Spleen (tissue), 11 donors: ENCODE measurements around the gene WDR59. TPM values are rescaled to one million over a fixed set of nuclear protein-coding genes. Genes with fewer than 3 reads are reported as not detected.
"Not testable (repeated sequence)": the region's sequence is repeated elsewhere in the genome, so short reads cannot be mapped to it uniquely, and the experiment has no call there.

Experiments
- DNase-seq: peaks from one replicate; pipeline ENCODE4 v3.0.0-alpha.2; 2020
- H3K27ac ChIP-seq, 8 donors: fragments of 200-600 bp; sonication (generic) in 7 of 8; 1 replicate in 4 of 8; 2 replicates in 4 of 8; pipeline versions ENCODE4 v1.5.0 to v1.8.0; 2016 to 2021; ENCODE audit warnings: inconsistent platforms in 4 of 8, mild to moderate bottlenecking in 4 of 8, moderate library complexity in 1 of 8
- H3K27me3 ChIP-seq, 7 donors: fragments of 200-600 bp; sonication (generic) in 6 of 7; replicated peaks in 1 of 7; 1 replicate in 4 of 7; 2 replicates in 3 of 7; pipeline versions ENCODE4 v1.5.0 to v1.8.0; 2016 to 2021; ENCODE audit warnings: inconsistent platforms in 3 of 7, mild to moderate bottlenecking in 1 of 7
- H3K36me3 ChIP-seq, 6 donors: fragments of 200-600 bp; sonication (generic) in 5 of 6; 1 replicate in 4 of 6; 2 replicates in 2 of 6; pipeline versions ENCODE4 v1.5.0 to v1.8.0; 2016 to 2021; ENCODE audit warnings: inconsistent platforms in 2 of 6
- H3K4me1 ChIP-seq, 6 donors: fragments of 200-600 bp; sonication (generic) in 5 of 6; 1 replicate in 3 of 6; 2 replicates in 3 of 6; pipeline versions ENCODE4 v1.5.0 to v1.8.0; 2016 to 2021; ENCODE audit warnings: inconsistent platforms in 3 of 6
- H3K4me3 ChIP-seq, 8 donors: fragments of 200-600 bp; sonication (generic) in 7 of 8; 1 replicate in 4 of 8; 2 replicates in 4 of 8; pipeline versions ENCODE4 v1.5.0 to v1.8.0; 2016 to 2021; ENCODE audit warnings: inconsistent platforms in 4 of 8, mild to moderate bottlenecking in 4 of 8, moderate library complexity in 2 of 8
- H3K9me3 ChIP-seq, 8 donors: fragments of 200-600 bp; sonication (generic) in 7 of 8; 1 replicate in 4 of 8; 2 replicates in 4 of 8; pipeline versions ENCODE4 v1.5.0 to v1.8.0; 2016 to 2021; ENCODE audit warnings: inconsistent platforms in 4 of 8
- POLR2A ChIP-seq, 3 donors: fragments of 450-650 bp; IDR thresholded peaks; one replicate each; pipeline ENCODE4 v1.5.1; 2017; ENCODE audit warnings: antibody characterized with exemption in 3 of 3, mild to moderate bottlenecking in 1 of 3
- POLR2AphosphoS5 ChIP-seq, 3 donors: sonication (generic); formaldehyde crosslinking; IDR thresholded peaks; one replicate each; pipeline ENCODE4 v1.5.1; 2017; ENCODE audit warnings: antibody characterized with exemption in 3 of 3
- WGBS, 5 donors: extraction: QIAGEN DNeasy Blood & Tissue Kit in 3 of 5; methylation state at CpG; one replicate each; pipeline versions ENCODE4 v1.1.5 to v1.1.7; 2013 to 2018; 5-methylcytosine and 5-hydroxymethylcytosine counted together
- intact Hi-C: fragments of 100-400 bp; cut with DNase I; formaldehyde crosslinking; loops from one replicate; pipeline ENCODE4 v1.15.0; 2023; ENCODE audit warnings: low total_unique reads
- polyA plus RNA-seq, 3 donors: library from polyadenylated mRNA; stranded (reverse); fragments of 200-250 nt; gene quantifications; one replicate each; pipeline ENCODE4 v1.2.1, GENCODE V29; 2013
- total RNA-seq, 7 donors: library from RNA; depleted of rRNA in 3 of 7; stranded (reverse); fragments of >200 nt in 3 of 7; fragmentation: NEBNext Ultra II Directional in 4 of 7; extraction: Animal tissue kit (Norgen Biotek cat#: 25700) in 4 of 7; gene quantifications; one replicate each; pipeline versions ENCODE4 v1.1.0 to v1.2.1, GENCODE V29; 2016 to 2021
- TF ChIP-seq, protein P1 (sequence below), 11 experiments: fragments of 200-600 bp in 7 of 11; fragments of 450-650 bp in 4 of 11; sonication (generic) in 4 of 11; IDR thresholded peaks in 8 of 11; conservative IDR thresholded peaks in 3 of 11; 1 replicate in 7 of 11; 2 replicates in 4 of 11; pipeline versions ENCODE4 v1.4.0 to v1.8.0; 2016 to 2021; ENCODE audit warnings: antibody characterized with exemption in 11 of 11, inconsistent platforms in 4 of 11, mild to moderate bottlenecking in 1 of 11
- donor health status: healthy with polysubstance abuse.
- donor health status: DM: no; HTN: no; CAD: no; lungs with moderate emphysema.
- donor health status: DM: no; HTN: no; CAD: no.
- donor health status: Bipolar disorder and iron deficiency.
- donor health status: healthy.
- donor health status: DM: no; HTN: no; CAD: no.
- donor health status: DM: yes; HTN: yes; CAD: no.

Gene WDR59
- total and polyA plus RNA-seq, 10 donors, result 18.1 to 76.7 (median 46.4) TPM

GRCh38 chr16:75017670-75018525 lies 33.0 kb upstream of the WDR59 start:
- Histone ChIP-seq H3K4me3 (no peak overlapping the region), H3K27me3 (no peaks in the 10 kb centered on the region), H3K27ac (no peak overlapping the region), H3K9me3 (peaks cover 0 to 23% (median 18%) of the 10 kb centered on the region in 8 donors), H3K4me1 (peaks cover 2 to 13% (median 4%) of the 10 kb centered on the region in 6 donors), H3K36me3 (no peaks in the 10 kb centered on the region)
- TF ChIP-seq, protein P1, sequence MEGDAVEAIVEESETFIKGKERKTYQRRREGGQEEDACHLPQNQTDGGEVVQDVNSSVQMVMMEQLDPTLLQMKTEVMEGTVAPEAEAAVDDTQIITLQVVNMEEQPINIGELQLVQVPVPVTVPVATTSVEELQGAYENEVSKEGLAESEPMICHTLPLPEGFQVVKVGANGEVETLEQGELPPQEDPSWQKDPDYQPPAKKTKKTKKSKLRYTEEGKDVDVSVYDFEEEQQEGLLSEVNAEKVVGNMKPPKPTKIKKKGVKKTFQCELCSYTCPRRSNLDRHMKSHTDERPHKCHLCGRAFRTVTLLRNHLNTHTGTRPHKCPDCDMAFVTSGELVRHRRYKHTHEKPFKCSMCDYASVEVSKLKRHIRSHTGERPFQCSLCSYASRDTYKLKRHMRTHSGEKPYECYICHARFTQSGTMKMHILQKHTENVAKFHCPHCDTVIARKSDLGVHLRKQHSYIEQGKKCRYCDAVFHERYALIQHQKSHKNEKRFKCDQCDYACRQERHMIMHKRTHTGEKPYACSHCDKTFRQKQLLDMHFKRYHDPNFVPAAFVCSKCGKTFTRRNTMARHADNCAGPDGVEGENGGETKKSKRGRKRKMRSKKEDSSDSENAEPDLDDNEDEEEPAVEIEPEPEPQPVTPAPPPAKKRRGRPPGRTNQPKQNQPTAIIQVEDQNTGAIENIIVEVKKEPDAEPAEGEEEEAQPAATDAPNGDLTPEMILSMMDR (IDR thresholded peaks at IDR 0.05 in 8 of 11, conservative IDR thresholded peaks at IDR 0.05 in 3 of 11), result no peak
- TF ChIP-seq POLR2AphosphoS5 (IDR thresholded peaks at IDR 0.05), result no peak
- 44 to 58% (median 50%) methylated on average over 3 of the region's 3 CpGs for WGBS, 5 donors
- no peak for DNase-seq
- intact Hi-C loops, result no loop called here

GRCh38 chr16:75016451-75017081 lies 31.6 kb upstream of the WDR59 start:
- intact Hi-C loops, H3K27ac ChIP-seq, H3K4me3 ChIP-seq, H3K36me3 ChIP-seq, H3K27me3 ChIP-seq, DNase-seq: not testable (repeated sequence)
- peaks cover 0 to 15% (median 11%) of the 10 kb centered on the region in 8 donors for H3K9me3 ChIP-seq
- peaks cover 6 to 26% (median 16%) of the 10 kb centered on the region in 6 donors for H3K4me1 ChIP-seq
- WGBS, 5 donors, result 73 to 94% (median 87%) methylated on average over 12 of the region's 12 CpGs

- no peaks in the 10 kb centered on the region for H3K9me3 ChIP-seq
- no peak for TF ChIP-seq POLR2AphosphoS5 (IDR thresholded peaks at IDR 0.05)
- TF ChIP-seq, protein P1 (IDR thresholded peaks at IDR 0.05 in 8 of 11, conservative IDR thresholded peaks at IDR 0.05 in 3 of 11), result no peak
- TF ChIP-seq POLR2A (IDR thresholded peaks at IDR 0.05), result no peak
- no peaks in the 10 kb centered on the region for H3K27me3 ChIP-seq
- peaks cover 6 to 34% (median 19%) of the 10 kb centered on the region in 6 donors for H3K4me1 ChIP-seq
- H3K36me3 ChIP-seq, result no peaks in the 10 kb centered on the region
- intact Hi-C loops, result no loop called here
- DNase-seq, result no peak
- WGBS, 5 donors, result 47 to 100% (median 96%) methylated on average over 2 of the region's 2 CpGs
- H3K4me3 ChIP-seq, result no peak overlapping the region
- no peak overlapping the region for H3K27ac ChIP-seq
Measured at GRCh38 chr16:75014318-75014717, 29.4 kb upstream of the WDR59 start.

GRCh38 chr16:75013123-75013522 lies 28.2 kb upstream of the WDR59 start:
- H3K4me3 ChIP-seq, DNase-seq, H3K27me3 ChIP-seq, H3K36me3 ChIP-seq, H3K9me3 ChIP-seq, intact Hi-C loops: not testable (repeated sequence)
- peaks cover 6 to 28% (median 19%) of the 10 kb centered on the region in 6 donors for H3K4me1 ChIP-seq
- peak overlapping the region in 5 of 8 donors; percentile 35 to 68 (median 60) for H3K27ac ChIP-seq
- 92 to 94% (median 93%) methylated on average over 6 of the region's 6 CpGs for WGBS, 5 donors
